Brain microvascular endothelial cell (primary cell): ENCODE results near the gene KCNT1.

Experiments used
- DNase-seq: peaks from one replicate; pipeline ENCODE4 v3.0.0-alpha.2; 2020
- H3K27ac ChIP-seq: fragments of 250-450 bp; sonication (Bioruptor Pico); 2 replicates; pipeline ENCODE4 v1.5.1; 2020; ENCODE audit warnings: mild to moderate bottlenecking, moderate library complexity
- H3K27me3 ChIP-seq: fragments of 250-450 bp; sonication (Bioruptor Pico); replicated peaks from 2 replicates; pipeline ENCODE4 v1.5.1; 2020; ENCODE audit warnings: mild to moderate bottlenecking
- H3K36me3 ChIP-seq: fragments of 250-450 bp; sonication (Bioruptor Pico); replicated peaks from 2 replicates; pipeline ENCODE4 v1.5.1; 2020; ENCODE audit warnings: mild to moderate bottlenecking
- H3K4me3 ChIP-seq: 2 replicates; pipeline ENCODE4 v1.5.1; 2011; ENCODE audit warnings: low read depth, mild to moderate bottlenecking, control low read depth, low read length, moderate library complexity
- CTCF ChIP-seq: IDR thresholded peaks from 2 replicates; pipeline ENCODE4 v1.5.1; 2011; ENCODE audit warnings: low read depth, mild to moderate bottlenecking, moderate library complexity, low read length, control low read depth, inconsistent platforms; ENCODE audit errors: missing control alignments
- in situ Hi-C: cut with HindIII; loops from 2 replicates; pipeline ENCODE4 v1.10.0; 2017; ENCODE audit warnings: low sequenced_read_pairs, low pct_ligation_motif_present

The KCNT1 gene

GRCh38 chr9:135822374-135822755 lies 120.4 kb downstream of the KCNT1 start:
- TF ChIP-seq CTCF = no peak
- Histone ChIP-seq H3K4me3 (no peak overlapping the region), H3K27ac (no peak overlapping the region), H3K36me3 (peaks cover 44% of the 10 kb centered on the region), H3K27me3 (no peaks in the 10 kb centered on the region)
- in situ Hi-C loops = no loop called here
- DNase-seq = no peak

GRCh38 chr9:135823036-135823435 lies 121.1 kb downstream of the KCNT1 start:
- Histone ChIP-seq H3K36me3 (peaks cover 43% of the 10 kb centered on the region), H3K27ac (no peak overlapping the region), H3K27me3 (no peaks in the 10 kb centered on the region), H3K4me3 (no peak overlapping the region)
- in situ Hi-C loops = no loop called here
- no peak for DNase-seq
- TF ChIP-seq CTCF = no peak

- TF ChIP-seq CTCF = no peak
- H3K4me3 ChIP-seq = no peak overlapping the region
- no peak overlapping the region for H3K27ac ChIP-seq
- peaks cover 27% of the 10 kb centered on the region for H3K36me3 ChIP-seq
- H3K27me3 ChIP-seq = no peaks in the 10 kb centered on the region
- in situ Hi-C loops = no loop called here
- no peak for DNase-seq
Observed at GRCh38 chr9:135825435-135826187, 123.6 kb downstream of the KCNT1 start.

- TF ChIP-seq CTCF = no peak
- Histone ChIP-seq H3K27ac (no peak overlapping the region), H3K27me3 (no peaks in the 10 kb centered on the region), H3K36me3 (peaks cover 27% of the 10 kb centered on the region), H3K4me3 (no peak overlapping the region)
- in situ Hi-C loops = no loop called here
- no peak for DNase-seq
Observed at GRCh38 chr9:135826188-135826545, 124.2 kb downstream of the KCNT1 start.

GRCh38 chr9:135827301-135827700 lies 125.3 kb downstream of the KCNT1 start:
- Histone ChIP-seq H3K36me3 (peaks cover 18% of the 10 kb centered on the region), H3K27me3 (no peaks in the 10 kb centered on the region), H3K4me3 (no peak overlapping the region), H3K27ac (no peak overlapping the region)
- DNase-seq = no peak
- TF ChIP-seq CTCF = no peak
- in situ Hi-C loops = no loop called here
